MM.1S (cell line): ENCODE measurements around the gene CD81.

Source experiments
- DNase-seq: peaks from one replicate; pipeline ENCODE4 v3.0.0-alpha.2; 2015
- H2AFZ ChIP-seq: fragments of 300-600 bp; sonication (generic); 2 replicates; pipeline ENCODE4 v1.6.0; 2016; ENCODE audit warnings: antibody characterized with exemption, low read length
- H3F3A ChIP-seq: fragments of 300-600 bp; sonication (generic); 2 replicates; pipeline ENCODE4 v1.6.1; 2016; ENCODE audit warnings: mild to moderate bottlenecking, antibody characterized with exemption, low read length, moderate library complexity, mixed read lengths; ENCODE audit not compliant: insufficient read depth
- H3K27ac ChIP-seq: fragments of 300-600 bp; sonication (generic); 2 replicates; pipeline ENCODE4 v1.5.1; 2016; ENCODE audit warnings: mild to moderate bottlenecking, low read length
- H3K27me3 ChIP-seq: fragments of 300-600 bp; sonication (generic); replicated peaks from 2 replicates; pipeline ENCODE4 v1.6.0; 2016; ENCODE audit warnings: low read length; ENCODE audit not compliant: insufficient read depth
- H3K36me3 ChIP-seq: fragments of 300-600 bp; sonication (generic); replicated peaks from 2 replicates; pipeline ENCODE4 v1.6.1; 2016; ENCODE audit warnings: mild to moderate bottlenecking, low read length, mixed read lengths; ENCODE audit not compliant: insufficient read depth
- H3K4me1 ChIP-seq: fragments of 300-600 bp; sonication (generic); 2 replicates; pipeline ENCODE4 v1.6.1; 2016; ENCODE audit warnings: low read length, mixed read lengths
- H3K4me2 ChIP-seq: fragments of 300-600 bp; sonication (generic); 2 replicates; pipeline ENCODE4 v1.6.0; 2016; ENCODE audit warnings: low read depth, low read length
- H3K4me3 ChIP-seq: fragments of 300-600 bp; sonication (generic); 2 replicates; pipeline ENCODE4 v1.5.1; 2016; ENCODE audit warnings: low read length, mixed read lengths
- H3K79me2 ChIP-seq: fragments of 300-600 bp; sonication (generic); 2 replicates; pipeline ENCODE4 v1.6.1; 2016; ENCODE audit warnings: mixed run types, low read length, mixed read lengths
- H3K9ac ChIP-seq: fragments of 300-600 bp; sonication (generic); 2 replicates; pipeline ENCODE4 v1.6.1; 2016; ENCODE audit warnings: low read length, mixed read lengths
- H3K9me2 ChIP-seq: fragments of 300-600 bp; sonication (generic); replicated peaks from 2 replicates; pipeline ENCODE4 v1.6.1; 2016; ENCODE audit warnings: mild to moderate bottlenecking, low read length, mixed read lengths; ENCODE audit not compliant: insufficient read depth
- H3K9me3 ChIP-seq: fragments of 300-600 bp; sonication (generic); replicated peaks from 2 replicates; pipeline ENCODE4 v1.6.1; 2016; ENCODE audit warnings: mild to moderate bottlenecking, low read length, mixed read lengths; ENCODE audit not compliant: insufficient read depth
- H4K20me1 ChIP-seq: fragments of 300-600 bp; sonication (generic); 2 replicates; pipeline ENCODE4 v1.6.1; 2016; ENCODE audit warnings: mild to moderate bottlenecking, low read length, moderate library complexity, mixed read lengths; ENCODE audit not compliant: insufficient read depth
- EZH2 ChIP-seq: fragments of 300-600 bp; sonication (generic); optimal IDR thresholded peaks from 2 replicates; pipeline ENCODE3; 2017; ENCODE audit warnings: low read depth, mild to moderate bottlenecking, antibody characterized with exemption, low read length, mixed read lengths
- EZH2phosphoT487 ChIP-seq: fragments of 300-600 bp; sonication (generic); IDR thresholded peaks from 2 replicates; pipeline ENCODE4 v1.6.1; 2018; ENCODE audit warnings: antibody characterized with exemption, low read length
- TF ChIP-seq, protein P1 (sequence below): fragments of 300-600 bp; sonication (generic); IDR thresholded peaks from 2 replicates; pipeline ENCODE4 v1.5.1; 2016; ENCODE audit warnings: antibody characterized with exemption, low read length, mixed read lengths

CD81 gene

DNA sequence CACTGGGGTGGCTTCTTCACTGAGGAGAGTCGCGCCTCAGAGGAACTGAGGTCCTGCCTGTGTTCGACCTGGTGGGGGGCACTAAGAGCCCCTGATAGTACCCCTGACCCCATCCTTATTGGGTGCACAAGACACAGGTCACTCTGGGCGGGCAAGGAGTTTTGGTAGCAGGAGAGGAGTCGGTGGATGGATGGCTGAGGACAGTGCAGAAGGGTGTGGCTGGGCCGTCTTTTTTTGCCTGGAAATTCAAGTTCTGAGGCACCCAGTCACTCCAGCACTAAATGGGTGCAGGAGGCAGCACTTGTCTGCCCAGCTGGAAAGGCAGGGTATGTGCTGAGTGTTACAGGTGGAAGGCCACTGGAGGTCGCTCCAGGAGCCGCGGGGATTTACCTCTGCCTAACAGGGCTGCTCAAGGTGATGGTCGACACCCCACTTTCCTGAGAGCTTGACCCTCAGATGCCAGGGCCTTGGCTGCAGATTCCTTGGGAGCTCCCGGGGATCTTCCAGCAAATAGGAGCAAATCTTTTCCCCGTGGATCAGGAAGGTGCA is 24.4 kb downstream of the CD81 start:
- Histone ChIP-seq H3F3A (no peaks in the 10 kb centered on the region), H3K4me1 (peaks cover 12% of the 10 kb centered on the region), H3K27me3 (peaks cover 12% of the 10 kb centered on the region; the same call in 1 of the 2 replicates), H3K27ac (no peak overlapping the region), H3K9me3 (no peaks in the 10 kb centered on the region), H3K4me3 (peak overlapping the region; percentile 99), H4K20me1 (no peaks in the 10 kb centered on the region), H3K36me3 (no peaks in the 10 kb centered on the region), H2AFZ (no peak overlapping the region), H3K9ac (peak overlapping the region; percentile 94), H3K79me2 (peaks cover 31% of the 10 kb centered on the region), H3K4me2 (peak overlapping the region; percentile 90), H3K9me2 (no peaks in the 10 kb centered on the region)
- DNase-seq, result no peak
- TF ChIP-seq EZH2 (no peak), EZH2phosphoT487 (no peak)
- TF ChIP-seq, protein P1, sequence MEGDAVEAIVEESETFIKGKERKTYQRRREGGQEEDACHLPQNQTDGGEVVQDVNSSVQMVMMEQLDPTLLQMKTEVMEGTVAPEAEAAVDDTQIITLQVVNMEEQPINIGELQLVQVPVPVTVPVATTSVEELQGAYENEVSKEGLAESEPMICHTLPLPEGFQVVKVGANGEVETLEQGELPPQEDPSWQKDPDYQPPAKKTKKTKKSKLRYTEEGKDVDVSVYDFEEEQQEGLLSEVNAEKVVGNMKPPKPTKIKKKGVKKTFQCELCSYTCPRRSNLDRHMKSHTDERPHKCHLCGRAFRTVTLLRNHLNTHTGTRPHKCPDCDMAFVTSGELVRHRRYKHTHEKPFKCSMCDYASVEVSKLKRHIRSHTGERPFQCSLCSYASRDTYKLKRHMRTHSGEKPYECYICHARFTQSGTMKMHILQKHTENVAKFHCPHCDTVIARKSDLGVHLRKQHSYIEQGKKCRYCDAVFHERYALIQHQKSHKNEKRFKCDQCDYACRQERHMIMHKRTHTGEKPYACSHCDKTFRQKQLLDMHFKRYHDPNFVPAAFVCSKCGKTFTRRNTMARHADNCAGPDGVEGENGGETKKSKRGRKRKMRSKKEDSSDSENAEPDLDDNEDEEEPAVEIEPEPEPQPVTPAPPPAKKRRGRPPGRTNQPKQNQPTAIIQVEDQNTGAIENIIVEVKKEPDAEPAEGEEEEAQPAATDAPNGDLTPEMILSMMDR, result peak; percentile 30

DNA sequence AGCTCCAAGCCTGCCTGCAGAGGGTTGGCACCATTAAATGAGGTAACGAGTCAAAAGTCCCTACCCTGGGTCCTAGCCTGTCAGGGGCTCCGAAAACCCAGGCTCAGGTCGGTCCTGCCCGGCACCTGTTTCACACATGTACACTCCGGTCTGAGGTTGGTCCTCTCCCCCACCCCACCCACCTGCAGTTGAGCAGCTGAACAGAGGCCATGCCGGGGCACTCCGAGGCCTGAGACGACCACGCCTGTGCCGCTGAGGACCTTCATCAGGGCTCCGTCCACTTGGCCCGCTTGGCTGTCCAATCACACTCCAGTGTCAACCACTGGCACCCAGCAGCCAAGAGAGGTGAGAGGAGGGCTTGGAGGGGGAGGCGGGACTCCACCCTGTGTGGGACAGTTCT is 25.0 kb downstream of the CD81 start:
- Histone ChIP-seq H3K27ac (no peak overlapping the region), H3K9me3 (no peaks in the 10 kb centered on the region), H4K20me1 (no peaks in the 10 kb centered on the region), H3K4me1 (peaks cover 12% of the 10 kb centered on the region), H3K4me3 (0 out of 2 replicates have a peak overlapping the region, but pooled peaks have one; percentile 99), H3F3A (no peaks in the 10 kb centered on the region), H3K9me2 (no peaks in the 10 kb centered on the region), H2AFZ (no peak overlapping the region), H3K36me3 (no peaks in the 10 kb centered on the region), H3K79me2 (peaks cover 31% of the 10 kb centered on the region), H3K9ac (no peak overlapping the region), H3K4me2 (peak overlapping the region; percentile 90), H3K27me3 (peaks cover 16% of the 10 kb centered on the region; the same call in 1 of the 2 replicates)
- no peak for DNase-seq
- TF ChIP-seq EZH2 (no peak), EZH2phosphoT487 (no peak)
- TF ChIP-seq, protein P1, result no peak

DNA sequence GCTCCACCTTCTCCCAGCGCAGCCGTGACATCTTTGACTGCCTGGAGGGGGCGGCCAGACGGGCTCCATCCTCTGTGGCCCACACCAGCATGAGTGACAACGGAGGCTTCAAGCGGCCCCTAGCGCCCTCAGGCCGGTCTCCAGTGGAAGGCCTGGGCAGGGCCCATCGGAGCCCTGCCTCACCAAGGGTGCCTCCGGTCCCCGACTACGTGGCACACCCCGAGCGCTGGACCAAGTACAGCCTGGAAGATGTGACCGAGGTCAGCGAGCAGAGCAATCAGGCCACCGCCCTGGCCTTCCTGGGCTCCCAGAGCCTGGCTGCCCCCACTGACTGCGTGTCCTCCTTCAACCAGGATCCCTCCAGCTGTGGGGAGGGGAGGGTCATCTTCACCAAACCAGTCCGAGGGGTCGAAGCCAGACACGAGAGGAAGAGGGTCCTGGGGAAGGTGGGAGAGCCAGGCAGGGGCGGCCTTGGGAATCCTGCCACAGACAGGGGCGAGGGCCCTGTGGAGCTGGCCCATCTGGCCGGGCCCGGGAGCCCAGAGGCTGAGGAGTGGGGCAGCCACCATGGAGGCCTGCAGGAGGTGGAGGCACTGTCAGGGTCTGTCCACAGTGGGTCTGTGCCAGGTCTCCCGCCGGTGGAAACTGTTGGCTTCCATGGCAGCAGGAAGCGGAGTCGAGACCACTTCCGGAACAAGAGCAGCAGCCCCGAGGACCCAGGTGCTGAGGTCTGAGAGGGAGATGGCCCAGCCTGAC is 26.0 kb downstream of the CD81 start:
- H3K36me3 ChIP-seq, result no peaks in the 10 kb centered on the region
- peaks cover 31% of the 10 kb centered on the region for H3K79me2 ChIP-seq
- H3K4me3 ChIP-seq, result no peak overlapping the region
- H3F3A ChIP-seq, result no peaks in the 10 kb centered on the region
- TF ChIP-seq, protein P1, result no peak
- TF ChIP-seq EZH2phosphoT487 (no peak), EZH2 (no peak)
- no peaks in the 10 kb centered on the region for H3K9me3 ChIP-seq
- H3K27ac ChIP-seq, result no peak overlapping the region
- no peak overlapping the region for H2AFZ ChIP-seq
- H4K20me1 ChIP-seq, result no peaks in the 10 kb centered on the region
- H3K27me3 ChIP-seq, result peaks cover 26% of the 10 kb centered on the region
- no peak overlapping the region for H3K4me2 ChIP-seq
- peaks cover 12% of the 10 kb centered on the region for H3K4me1 ChIP-seq
- no peak for DNase-seq
- no peaks in the 10 kb centered on the region for H3K9me2 ChIP-seq
- H3K9ac ChIP-seq, result no peak overlapping the region
